Kidney (tissue), 14 donors: ENCODE results near the gene CES3. TPM values are rescaled to one million over a fixed set of nuclear protein-coding genes. Genes with fewer than 3 reads are reported as not detected.

ENCODE experiments used
- DNase-seq, 5 donors: peaks; one replicate each; pipeline ENCODE4 v3.0.0-alpha.2; 2013 to 2020
- FAIRE-seq: peaks from 2 replicates; lab custom pipeline; 2012; peaks lifted over from hg19 to GRCh38; lab: Jason Lieb, UNC
- H3K27ac ChIP-seq, 2 donors: one replicate each; pipeline ENCODE4 v1.7.0; 2013; ENCODE audit warnings: low read depth in 2 of 2, low read length in 2 of 2, inconsistent platforms in 1 of 2
- H3K27me3 ChIP-seq: one replicate; pipeline ENCODE4 v1.7.1; 2013; ENCODE audit warnings: low read length, inconsistent platforms; ENCODE audit not compliant: control insufficient read depth, insufficient read depth
- H3K36me3 ChIP-seq, 3 donors: one replicate each; pipeline versions ENCODE4 v1.7.0 to v1.7.1; 2013; ENCODE audit warnings: low read length in 3 of 3, control low read depth in 1 of 3, inconsistent platforms in 1 of 3; ENCODE audit not compliant: insufficient read depth in 3 of 3, control insufficient read depth in 2 of 3
- H3K4me1 ChIP-seq, 3 donors: one replicate each; pipeline versions ENCODE4 v1.7.0 to v1.7.1; 2013; ENCODE audit warnings: low read length in 3 of 3, inconsistent platforms in 1 of 3, low read depth in 1 of 3; ENCODE audit not compliant: control insufficient read depth in 2 of 3, insufficient read depth in 2 of 3
- H3K4me3 ChIP-seq, 3 donors: one replicate each; pipeline versions ENCODE4 v1.7.0 to v1.8.1; 2013; ENCODE audit warnings: low read length in 3 of 3, control low read depth in 1 of 3, inconsistent platforms in 1 of 3
- H3K9ac ChIP-seq, 3 donors: one replicate each; pipeline versions ENCODE4 v1.7.0 to v1.7.1; 2013; ENCODE audit warnings: low read length in 3 of 3, control low read depth in 1 of 3, inconsistent platforms in 1 of 3
- H3K9me3 ChIP-seq, 3 donors: one replicate each; pipeline versions ENCODE4 v1.7.0 to v1.7.1; 2013; ENCODE audit warnings: low read length in 3 of 3, control low read depth in 1 of 3, inconsistent platforms in 1 of 3; ENCODE audit not compliant: control insufficient read depth in 2 of 3, insufficient read depth in 1 of 3
- CTCF ChIP-seq: IDR thresholded peaks from 3 replicates; pipeline ENCODE4 v1.5.1; 2012; ENCODE audit warnings: mild to moderate bottlenecking, moderate library complexity, borderline replicate concordance; ENCODE audit not compliant: insufficient read depth; ENCODE audit errors: extremely low read depth
- intact Hi-C: fragments of 100-400 bp; cut with DNase I; formaldehyde crosslinking; loops from one replicate; pipeline ENCODE4 v1.11.1; 2022
- polyA plus RNA-seq: library from polyadenylated mRNA; stranded (reverse); fragments of 350-450 nt; fragmentation: Illumina TruSeq; extraction: RNeasy Lipid Tissue Mini Kit (QIAGEN cat#74804); gene quantifications from one replicate; pipeline ENCODE4 v1.2.3, GENCODE V29; 2014; ENCODE audit warnings: low read depth, low replicate concordance; ENCODE audit not compliant: insufficient read depth
- total RNA-seq: library from RNA; stranded (reverse); fragmentation: NEBNext Ultra II Directional; extraction: Animal tissue kit (Norgen Biotek cat#: 25700); gene quantifications from one replicate; pipeline ENCODE4 v1.2.1, GENCODE V29; 2021
- donor health status: control.
- donor health status: control.
- donor health status: control.
- donor health status: control.
- donor health status: control.
- donor health status: DM: yes; HTN: yes; CAD: no.
- donor health status: Normal renal cell carcinoma (clear cell type).

Gene CES3
- total and polyA plus RNA-seq, 2 donors from 2014 or later, result 2.1 to 7.8 TPM

- no peak for TF ChIP-seq CTCF
- intact Hi-C loops, result no loop called here
- H3K27ac ChIP-seq, result peak within 1 kb of the TSS; percentile 67 to 88
- H3K4me3 ChIP-seq, result peak within 1 kb of the TSS in 2 of 3 donors; percentile 28 to 46
- H3K36me3 ChIP-seq, result no peaks in the 10 kb centered on the region
- FAIRE-seq (no peak), DNase-seq (peak in 2 of 5 donors; percentile 26 to 90)
- peaks cover 0 to 20% (median 8%) of the 10 kb centered on the region in 3 donors for H3K4me1 ChIP-seq
- H3K27me3 ChIP-seq, result no peaks in the 10 kb centered on the region
- no peaks in the 10 kb centered on the region for H3K9me3 ChIP-seq
- peak within 1 kb of the TSS in 2 of 3 donors; percentile 38 to 41 for H3K9ac ChIP-seq
These were observed 35.7 kb upstream of the CES3 start, which contains the start of gene RRAD for GRCh38 chr16:66925322-66925840. Gene RRAD, minus strand, starts transcription at chr16:66925535. Its CDS starts 356 bp downstream, at chr16:66925179.

- H3K27ac ChIP-seq, result peak overlapping the region; percentile 58 to 68
- peak overlapping the region in 1 of 3 donors; percentile 46 for H3K4me3 ChIP-seq
- peaks cover 0 to 1% (median 0%) of the 10 kb centered on the region in 3 donors for H3K36me3 ChIP-seq
- no peak for TF ChIP-seq CTCF
- H3K27me3 ChIP-seq, result no peaks in the 10 kb centered on the region
- FAIRE-seq, result no peak
- H3K4me1 ChIP-seq, result peaks cover 0 to 14% (median 4%) of the 10 kb centered on the region in 3 donors
- intact Hi-C loops, result no loop called here
- peak in 1 of 5 donors; percentile 73 for DNase-seq
- no peaks in the 10 kb centered on the region for H3K9me3 ChIP-seq
- peak overlapping the region in 1 of 3 donors; percentile 38 for H3K9ac ChIP-seq
These were observed 34.7 kb upstream of the CES3 start for GRCh38 chr16:66926171-66926947.

GRCh38 chr16:66926961-66927436, 34.1 kb upstream of the CES3 start:
- DNase-seq, result peak in 1 of 5 donors; percentile 81
- peaks cover 0 to 2% (median 0%) of the 10 kb centered on the region in 3 donors for H3K36me3 ChIP-seq
- no peaks in the 10 kb centered on the region for H3K27me3 ChIP-seq
- no peak for TF ChIP-seq CTCF
- peak overlapping the region in 1 of 3 donors; percentile 38 for H3K9ac ChIP-seq
- H3K27ac ChIP-seq, result peak overlapping the region; percentile 57 to 68
- H3K4me3 ChIP-seq, result no peak overlapping the region
- peaks cover 0 to 11% (median 3%) of the 10 kb centered on the region in 3 donors for H3K4me1 ChIP-seq
- intact Hi-C loops, result no loop called here
- FAIRE-seq, result no peak
- H3K9me3 ChIP-seq, result no peaks in the 10 kb centered on the region
